C4-2B (cell line): ENCODE results near the gene POU6F2.

Experiments used
- ZFX ChIP-seq: fragments of 450-650 bp; IDR thresholded peaks from 2 replicates; pipeline ENCODE4 v1.6.1; 2017
- TF ChIP-seq, protein P1 (sequence below): fragments of 450-650 bp; conservative IDR thresholded peaks from 2 replicates; pipeline ENCODE4 v1.5.1; 2017; ENCODE audit warnings: mild to moderate bottlenecking

DNA sequence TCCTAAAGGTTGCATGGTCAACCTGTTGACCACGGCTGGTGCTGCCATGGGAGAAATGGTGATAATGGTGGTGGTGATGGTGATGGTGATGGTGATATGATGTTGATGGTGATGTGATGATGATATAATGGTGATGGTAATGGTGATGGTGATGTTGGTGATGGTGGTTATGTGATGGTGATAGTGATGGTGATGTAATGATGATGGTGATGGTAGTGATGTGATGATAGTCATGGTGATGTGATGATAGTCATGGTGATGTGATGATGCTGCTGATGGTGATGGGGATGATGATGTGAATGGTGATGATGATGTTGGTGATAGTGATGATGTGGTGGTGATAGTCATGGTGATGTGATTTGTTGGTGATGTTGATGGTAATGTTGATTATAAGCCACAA is 23.9 kb downstream of the POU6F2 start:
- TF ChIP-seq, protein P1, sequence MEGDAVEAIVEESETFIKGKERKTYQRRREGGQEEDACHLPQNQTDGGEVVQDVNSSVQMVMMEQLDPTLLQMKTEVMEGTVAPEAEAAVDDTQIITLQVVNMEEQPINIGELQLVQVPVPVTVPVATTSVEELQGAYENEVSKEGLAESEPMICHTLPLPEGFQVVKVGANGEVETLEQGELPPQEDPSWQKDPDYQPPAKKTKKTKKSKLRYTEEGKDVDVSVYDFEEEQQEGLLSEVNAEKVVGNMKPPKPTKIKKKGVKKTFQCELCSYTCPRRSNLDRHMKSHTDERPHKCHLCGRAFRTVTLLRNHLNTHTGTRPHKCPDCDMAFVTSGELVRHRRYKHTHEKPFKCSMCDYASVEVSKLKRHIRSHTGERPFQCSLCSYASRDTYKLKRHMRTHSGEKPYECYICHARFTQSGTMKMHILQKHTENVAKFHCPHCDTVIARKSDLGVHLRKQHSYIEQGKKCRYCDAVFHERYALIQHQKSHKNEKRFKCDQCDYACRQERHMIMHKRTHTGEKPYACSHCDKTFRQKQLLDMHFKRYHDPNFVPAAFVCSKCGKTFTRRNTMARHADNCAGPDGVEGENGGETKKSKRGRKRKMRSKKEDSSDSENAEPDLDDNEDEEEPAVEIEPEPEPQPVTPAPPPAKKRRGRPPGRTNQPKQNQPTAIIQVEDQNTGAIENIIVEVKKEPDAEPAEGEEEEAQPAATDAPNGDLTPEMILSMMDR: no peak
- no peak for TF ChIP-seq ZFX
